HG03342 (cell line): Measurements from ENCODE around the gene SLC66A2.

ENCODE experiments used
- ATAC-seq: cut with Tn5 transposase; IDR thresholded peaks from one replicate; pipeline ENCODE4 v1.9.1; 2021; ENCODE audit warnings: mild to moderate bottlenecking, moderate library complexity; ENCODE audit not compliant: unreplicated experiment

Gene SLC66A2

DNA sequence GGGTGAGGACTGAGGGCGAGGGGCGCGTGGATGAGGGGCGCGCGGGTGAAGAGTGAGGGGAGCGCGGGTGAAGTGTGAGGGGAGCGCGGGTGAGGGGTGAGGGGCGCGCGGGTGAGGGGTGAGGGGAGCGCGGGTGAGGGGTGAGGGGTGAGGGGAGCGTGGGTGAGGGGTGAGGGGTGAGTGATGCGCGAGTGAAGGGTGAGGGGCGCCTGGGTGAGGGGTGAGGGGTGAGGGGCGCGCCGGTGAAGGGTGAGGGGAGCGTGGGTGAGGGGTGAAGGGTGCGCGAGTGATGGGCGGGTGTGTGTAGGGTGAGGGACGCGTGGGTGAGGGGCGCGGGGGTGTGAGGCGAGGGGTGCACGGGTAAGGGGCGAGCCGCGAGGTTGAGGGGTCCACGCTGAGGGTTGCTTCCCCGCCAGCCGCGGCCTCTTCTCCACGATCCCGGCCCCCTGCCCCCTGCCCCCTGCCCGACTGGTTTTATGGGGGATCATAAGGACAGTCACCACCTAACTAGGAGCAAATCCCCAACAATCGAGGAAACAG is 1.1 kb upstream of the SLC66A2 start:
- ATAC-seq: no peak

DNA sequence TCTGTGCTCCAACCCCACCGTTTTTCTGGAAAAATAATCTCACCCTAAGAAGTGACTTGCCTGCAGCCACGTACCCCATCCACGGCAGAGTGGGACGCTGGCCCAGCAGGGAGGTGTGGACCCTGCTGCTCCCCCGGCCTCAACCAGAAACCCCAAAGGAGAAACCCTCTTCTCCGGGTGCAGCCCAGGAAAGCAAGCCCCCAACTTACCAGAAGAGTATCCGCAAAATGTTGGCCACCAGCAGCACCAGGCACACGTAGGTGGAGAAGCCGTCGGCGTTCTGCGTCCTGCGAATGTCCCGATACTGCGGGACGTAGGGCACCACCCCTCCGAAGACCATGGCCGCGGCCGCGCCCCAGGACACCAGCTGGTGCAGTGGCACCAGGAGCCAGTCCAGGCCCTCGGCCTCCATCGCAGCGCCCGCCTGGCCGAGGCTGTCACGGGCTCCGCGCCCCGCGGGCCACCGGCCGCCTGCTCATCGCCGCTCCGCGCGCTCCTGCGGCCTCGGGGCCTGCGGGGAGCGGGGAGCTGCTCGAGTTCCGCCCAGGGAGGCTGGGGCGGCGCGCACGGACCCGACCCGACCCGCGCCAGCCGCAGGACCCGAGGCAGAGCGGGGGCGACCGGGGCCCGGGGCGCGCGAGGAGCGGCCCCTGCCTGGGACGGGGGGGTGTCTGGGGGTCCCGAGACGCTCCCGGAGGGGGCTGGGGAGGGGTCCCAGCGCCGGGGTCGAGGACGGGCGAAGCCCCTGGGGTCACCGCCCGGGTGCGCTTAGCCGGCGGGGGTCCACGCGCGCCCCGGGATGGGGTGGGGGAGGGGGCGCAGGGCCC is 725 bp downstream of the SLC66A2 start:
- ATAC-seq: no peak

DNA sequence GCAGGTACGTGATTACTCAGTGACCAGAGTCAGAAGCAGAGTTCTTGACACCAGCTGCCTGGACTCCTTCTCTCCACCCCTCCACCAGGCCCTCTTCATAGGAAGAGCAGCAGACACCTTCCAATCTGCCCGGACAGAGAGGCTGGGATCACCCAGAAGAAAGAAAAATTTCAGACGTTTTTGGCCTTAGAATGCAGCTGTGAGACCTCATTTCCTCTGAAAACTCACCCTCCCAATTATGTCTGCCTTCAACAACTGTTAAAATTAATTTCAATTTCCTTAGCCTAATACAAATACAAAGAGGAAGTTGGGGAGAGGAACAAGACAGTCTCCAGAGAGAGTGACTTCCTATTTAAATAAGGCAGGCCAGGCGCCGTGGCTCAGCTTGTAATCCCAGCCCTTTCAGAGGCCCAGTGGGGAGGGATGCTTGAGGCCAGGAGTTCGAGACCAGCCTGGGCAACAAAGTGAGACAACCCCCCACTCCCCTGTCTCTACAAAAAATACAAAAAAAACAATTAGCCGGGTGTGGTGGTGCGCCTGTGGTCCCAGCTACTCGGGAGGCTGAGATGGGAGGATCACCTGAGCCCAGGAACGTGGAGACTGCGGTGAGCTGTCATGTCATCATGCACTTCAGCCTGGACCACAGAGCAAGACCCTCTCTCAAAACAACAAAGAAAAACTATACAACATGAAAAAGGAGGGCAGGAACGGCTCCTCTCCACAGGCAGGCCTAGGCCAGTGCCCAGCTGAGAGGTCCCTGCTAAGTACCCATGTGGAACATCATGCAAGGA is 1.6 kb downstream of the SLC66A2 start:
- ATAC-seq: peak; percentile 25

DNA sequence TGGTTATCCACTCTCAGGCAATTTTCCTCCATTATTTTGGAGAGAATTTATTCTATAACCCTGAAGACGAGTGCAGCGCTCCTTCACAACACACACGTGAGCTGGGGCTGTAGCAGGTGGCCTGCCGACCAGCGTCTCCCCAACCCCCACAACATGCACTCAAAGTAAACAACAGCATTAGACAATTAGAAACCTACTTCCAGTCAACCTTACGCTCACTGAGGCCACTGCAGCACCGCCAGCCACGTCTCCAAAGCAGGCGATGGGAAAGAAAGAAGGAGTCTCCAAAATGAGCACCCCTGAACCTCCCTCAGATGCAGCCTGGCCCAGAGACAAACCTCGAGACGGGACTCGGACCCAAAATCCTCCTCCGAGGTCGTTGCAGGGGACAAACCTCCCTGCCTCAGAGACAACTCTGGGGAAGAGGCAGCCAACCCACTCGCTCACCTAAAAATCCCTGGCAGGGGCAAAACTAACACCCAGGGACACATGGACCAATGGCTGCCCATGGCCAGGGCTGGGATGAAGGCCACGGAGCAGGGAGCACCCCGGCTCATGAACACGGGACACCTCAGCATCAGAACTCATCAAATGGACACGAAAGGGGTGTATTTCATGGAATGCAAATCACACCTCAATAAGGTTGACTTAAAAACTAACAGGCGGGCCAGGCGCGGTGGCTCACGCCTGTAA is 2.6 kb downstream of the SLC66A2 start:
- no peak for ATAC-seq

DNA sequence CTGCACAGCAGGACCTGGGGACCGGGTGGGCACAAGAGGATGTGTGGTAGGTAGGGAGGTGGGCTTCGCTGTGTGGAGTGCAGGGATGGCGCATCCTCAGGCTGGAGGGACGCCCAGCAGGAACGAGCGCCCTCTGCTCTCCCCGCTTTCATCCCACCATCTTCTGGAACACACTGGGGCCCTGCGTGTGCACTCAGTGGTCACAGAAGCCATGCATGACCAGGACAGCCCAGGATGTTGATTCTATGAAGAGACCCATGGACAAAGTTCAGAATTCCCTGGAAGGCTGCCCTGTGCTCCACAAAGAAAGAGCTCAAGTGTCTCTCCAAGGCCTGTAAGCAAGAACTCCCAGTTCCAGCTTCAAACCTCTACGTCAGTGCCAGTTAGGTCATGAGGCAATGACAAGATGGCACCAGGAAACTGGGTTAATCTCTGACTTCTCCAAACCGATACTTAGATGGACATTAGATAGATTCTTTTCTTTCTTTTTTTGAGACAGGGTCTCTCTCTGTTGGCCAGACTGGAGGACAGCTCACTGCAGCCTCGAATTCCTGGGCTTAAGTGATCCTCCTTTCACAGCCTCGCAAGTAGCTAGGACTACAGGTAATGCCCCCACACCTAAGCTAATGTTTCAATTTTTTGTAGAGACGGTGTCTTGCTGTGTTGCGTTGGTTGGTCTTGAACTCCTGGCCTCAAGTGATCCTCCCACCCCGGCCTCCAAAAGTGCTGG is 3.4 kb downstream of the SLC66A2 start:
- no peak for ATAC-seq

DNA sequence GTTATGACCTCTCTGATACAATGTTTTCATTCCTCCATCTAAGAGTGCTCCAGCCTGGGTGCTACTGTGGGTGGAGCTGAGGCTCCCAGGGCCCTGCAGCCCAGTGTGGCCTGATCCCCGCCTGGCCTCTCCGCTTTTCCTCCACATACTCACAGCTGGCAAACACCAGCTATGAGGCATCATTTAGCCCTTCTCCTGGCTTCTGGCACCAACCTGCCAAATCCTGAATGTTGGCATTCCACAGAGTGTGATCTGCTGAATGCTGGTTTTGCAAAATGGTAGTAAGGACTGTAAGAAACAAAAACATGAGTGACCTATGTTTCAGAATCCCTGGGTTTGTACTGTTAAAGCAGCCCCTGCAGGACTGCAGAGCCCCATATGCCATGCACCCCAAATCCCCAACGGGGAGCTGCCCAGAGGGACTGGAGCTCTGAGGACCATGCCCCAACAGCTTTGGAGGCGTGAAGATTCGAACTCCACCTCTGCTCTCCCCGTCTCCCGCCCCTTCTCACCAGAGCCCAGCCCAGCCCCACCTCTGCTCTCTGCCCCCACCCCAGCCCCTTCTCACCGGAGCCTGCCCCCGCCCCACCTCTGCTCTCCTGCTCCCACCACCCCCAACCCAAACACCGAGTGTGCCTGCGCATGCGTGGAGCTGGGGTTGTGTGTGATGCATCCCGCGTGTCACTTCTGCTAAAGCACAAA is 4.2 kb downstream of the SLC66A2 start:
- no peak for ATAC-seq

DNA sequence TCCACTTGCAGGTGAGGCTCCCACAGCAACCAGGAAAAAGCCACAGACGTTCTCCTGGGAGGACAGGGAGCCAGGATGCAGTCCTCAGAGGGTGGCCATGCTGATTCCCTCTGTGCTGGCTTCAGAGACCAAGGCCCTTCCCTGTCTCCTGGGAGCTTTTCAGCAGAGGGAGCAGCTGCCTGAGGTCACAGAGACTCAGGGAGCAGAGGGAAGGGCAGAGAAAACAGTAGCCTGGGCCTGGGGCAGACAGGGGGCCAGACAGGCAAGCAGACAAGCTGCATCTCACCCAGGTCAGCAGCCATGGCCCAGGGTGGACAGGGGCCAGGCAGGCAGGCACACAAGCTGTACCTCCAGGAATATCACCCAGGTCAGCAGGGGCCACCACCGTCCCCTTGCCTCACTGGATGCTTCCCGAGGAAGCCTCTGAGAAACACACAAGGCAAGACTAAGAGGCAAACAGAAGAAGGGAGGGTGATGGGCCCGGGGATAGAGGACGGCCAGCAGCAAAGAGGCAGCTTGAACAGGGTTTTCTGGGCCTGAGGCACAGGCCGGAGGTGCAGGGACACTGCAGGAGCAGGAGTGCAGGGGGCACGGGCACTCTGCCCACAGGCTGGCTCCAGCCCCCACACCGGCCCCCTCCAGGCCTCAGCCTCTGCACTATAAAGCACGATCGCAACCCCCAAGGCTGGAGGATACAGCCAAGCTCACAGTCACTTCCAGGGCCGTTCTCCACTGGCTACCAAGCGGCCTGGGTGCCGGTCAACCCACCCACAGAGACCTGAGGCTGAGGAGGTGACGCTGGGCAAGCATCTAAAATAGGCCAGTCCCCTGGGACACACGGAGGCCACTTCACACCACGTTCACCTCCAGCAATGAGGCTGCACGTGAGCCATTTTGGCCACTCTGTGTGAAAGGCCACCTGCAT is 6.1 kb downstream of the SLC66A2 start:
- no peak for ATAC-seq

DNA sequence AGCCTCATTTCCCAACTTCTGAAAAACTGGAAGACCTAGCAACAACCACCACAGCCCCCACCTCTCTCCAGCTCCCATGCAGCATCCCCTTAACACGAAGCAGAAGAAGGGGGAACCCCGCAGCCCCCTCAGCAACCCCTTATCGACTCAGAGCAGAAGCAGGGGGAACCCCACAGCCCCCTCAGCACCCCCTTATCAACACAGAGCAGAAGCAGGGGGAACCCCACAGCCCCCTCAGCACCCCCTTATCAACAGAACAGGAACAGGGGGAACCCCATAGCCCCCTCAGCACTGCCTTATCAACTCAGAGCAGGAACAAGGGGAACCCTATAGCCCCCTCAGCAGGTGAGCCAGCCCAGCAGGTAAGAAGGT is 6.7 kb downstream of the SLC66A2 start:
- ATAC-seq: no peak

DNA sequence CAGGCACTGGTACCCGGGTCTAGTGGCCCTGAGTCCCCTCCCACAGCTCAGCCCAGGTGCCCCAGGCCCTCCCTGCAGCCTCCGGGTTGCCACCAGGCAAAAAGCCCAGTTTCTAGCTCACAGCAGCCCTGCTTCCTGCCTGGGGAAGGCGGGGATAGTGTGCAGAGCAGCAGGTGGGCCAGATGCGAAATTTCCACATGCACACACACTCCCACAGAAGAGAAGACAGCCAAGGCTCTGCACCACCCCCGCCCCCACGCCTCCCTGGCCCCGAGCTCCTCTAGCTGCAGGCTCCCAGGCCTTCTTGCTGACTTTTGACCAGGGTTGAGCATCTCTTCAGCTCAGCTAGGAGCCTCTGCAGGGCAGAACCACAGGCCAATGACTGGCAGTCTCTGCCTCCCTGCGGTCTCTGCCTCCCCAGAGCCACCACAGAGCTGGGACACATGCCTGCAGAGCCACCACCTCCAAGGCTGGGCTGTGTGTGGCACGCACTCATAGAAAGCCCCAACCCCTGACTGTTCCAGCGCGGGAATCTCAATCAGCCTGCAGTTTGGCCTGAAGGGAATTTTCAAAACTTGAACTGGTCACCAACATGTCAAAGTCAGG is 7.2 kb downstream of the SLC66A2 start:
- peak; percentile 30 for ATAC-seq

DNA sequence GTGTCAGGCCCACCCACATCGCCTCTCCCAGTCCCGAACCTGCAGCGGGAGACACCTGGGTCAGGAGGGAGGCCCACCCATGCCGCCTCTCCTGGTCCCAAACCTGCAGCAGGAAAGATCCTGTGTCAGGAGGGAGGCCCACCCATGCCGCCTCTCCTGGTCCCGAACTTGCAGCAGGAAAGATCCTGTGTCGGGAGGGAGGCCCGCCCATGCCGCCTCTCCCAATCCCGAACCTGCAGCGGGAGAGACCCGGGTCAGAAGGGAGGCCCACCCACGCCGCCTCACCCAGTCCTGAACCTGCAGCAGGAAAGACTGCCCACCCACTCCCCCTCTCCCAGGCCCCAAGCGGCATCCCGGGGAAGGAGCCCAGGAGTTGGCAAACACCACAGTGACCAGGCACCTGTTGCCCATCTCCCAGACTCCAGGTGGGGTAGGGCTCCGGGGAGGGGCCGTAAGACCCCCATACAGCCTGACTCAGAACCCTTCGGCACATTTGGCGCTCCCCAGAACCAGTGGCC is 7.8 kb downstream of the SLC66A2 start:
- no peak for ATAC-seq

DNA sequence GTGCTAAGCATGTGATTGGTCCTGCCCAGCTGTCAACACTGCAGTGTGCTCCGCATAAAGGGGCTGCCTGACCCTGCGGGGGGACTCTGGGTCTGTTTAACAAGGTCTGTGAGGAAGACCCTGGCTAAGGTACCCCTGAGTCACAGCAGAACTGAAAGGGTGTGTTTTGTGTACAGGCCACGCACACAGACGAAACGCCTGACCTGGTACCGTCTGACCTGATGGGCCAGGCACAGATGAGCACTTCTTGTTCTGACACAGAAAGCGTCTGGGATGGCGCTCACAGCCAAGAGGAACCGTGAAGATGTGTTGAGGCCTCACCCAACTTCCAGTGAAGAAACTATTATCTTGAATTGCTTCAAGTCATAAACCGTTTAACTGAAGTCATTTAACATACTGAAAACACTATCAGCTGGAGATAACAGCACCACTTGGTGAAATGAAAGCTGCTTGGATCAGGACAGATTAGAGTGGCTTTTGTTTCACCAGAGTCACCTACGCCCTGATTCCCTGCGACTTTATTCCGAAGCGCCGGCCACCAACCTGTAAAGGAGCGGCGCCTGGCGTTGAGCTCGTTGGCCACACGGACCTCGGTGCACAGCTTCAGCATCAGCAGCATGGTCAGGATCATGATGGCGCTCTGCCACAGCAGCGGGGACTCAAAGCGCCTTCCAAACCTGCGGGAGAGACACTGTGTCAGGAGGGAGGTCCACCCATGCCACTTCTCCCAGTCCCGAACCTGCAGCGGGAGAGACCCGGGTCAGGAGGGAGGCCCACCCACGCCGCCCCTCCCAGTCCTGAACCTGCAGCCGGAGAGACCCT is 8.5 kb downstream of the SLC66A2 start:
- no peak for ATAC-seq

DNA sequence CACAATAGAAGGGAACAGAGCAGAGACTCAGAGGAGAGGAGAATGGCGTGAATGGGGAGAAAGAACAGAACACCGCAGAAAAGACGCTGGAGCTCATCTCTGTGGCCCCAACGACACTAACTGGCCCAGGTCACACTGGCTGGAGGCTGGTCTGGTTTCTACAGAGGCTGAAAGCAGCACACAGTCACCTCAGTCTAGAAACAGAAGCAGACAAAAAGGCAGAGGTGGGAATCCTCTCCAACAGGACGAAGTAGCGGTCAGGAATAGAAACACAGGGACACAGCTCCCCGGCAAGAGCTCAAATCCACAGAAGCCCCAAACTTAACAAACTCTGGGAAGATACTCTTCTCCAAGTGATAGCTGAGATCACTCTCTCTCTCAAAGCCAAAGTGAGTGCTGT is 9.2 kb downstream of the SLC66A2 start:
- no peak for ATAC-seq

DNA sequence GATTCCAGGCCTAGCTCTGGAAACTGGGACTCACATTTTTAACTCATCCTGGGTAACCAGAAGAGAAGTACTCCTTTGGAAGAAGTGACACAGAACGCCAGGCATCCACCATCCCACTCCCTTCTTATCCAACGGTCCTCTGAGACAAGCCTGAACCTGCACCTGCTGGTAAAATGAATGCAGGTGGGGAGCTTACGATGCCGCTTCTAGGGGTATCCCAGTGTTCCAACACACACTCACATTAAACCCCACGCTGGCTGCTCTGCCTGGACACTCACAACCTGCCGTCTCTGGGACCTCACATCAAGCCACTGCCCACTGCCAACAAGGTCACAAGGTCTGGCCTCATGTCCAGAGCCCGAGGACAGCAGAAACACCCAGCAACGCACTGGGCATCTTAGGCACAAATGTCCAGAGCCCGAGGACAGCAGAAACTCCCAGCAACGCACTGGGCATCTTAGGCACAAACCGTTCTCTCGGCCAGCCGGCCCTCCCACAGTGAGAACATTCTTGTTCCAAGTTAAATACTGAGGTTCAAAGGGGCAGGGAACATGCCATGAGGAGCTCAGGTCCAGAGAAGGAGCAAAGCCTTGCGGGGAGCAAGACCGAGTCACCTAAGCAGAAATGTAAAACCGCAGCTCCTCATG is 9.9 kb downstream of the SLC66A2 start:
- ATAC-seq: no peak

DNA sequence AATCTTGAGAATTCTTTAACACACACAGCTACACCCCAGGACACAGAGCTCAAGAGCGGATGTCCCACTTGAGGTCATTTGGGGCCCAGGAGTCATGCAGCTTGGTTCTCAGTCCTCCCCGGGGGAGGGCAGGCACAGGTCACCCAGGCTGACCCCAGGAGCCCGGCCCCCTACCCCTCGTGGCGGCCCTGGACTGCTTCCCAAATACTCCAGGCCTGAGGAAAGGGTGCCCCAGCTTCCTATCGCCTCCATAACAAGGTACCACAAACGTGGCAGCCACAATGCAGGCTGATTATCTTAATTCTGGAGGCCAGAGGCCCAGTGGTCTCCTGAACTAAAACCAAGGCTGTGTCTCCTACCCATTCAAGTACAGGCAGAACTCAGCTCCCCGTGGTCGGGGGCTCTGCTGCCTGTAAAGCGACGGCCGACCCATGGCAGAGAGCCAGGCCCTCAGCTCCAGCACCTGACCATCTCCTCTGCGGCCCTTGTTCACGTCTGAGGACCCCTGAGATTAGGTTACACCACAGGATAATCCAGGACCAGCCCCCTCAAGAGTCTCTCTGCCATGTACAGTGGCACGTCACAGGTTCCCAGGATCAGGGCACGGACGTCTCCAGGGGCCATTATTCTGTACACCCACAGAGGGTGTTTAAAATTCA is 10.5 kb downstream of the SLC66A2 start:
- no peak for ATAC-seq

DNA sequence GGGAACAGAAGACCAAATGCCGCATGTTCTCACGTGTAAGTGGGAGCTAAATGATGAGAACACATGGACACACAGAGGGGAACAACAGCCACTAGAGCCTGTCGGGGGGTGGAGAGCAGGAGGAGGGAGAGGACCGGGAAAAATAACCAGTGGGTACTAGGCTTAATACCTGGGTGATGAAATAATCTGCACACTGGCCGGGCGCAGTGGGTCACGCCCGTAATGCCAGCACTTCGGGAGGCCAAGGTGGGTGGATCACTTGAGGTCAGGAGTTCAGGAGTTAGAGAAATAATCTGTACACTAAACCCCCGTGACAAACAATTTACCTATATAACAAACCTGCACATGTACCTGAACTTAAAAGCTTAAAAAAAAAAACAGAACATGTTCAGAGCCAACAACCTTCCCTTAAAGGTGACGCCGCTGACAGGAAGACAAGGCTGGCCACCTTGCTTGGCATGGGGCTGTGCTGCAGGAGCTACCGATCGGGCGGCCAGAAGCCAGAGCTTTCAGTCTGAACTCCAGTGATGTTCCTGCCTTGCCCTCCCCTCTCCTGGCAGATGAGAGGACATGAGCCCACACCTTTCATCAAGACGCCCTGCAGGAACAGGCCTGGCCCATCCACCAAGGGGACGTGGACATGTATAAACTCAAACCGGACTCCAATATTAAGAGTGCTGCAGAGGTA is 11.2 kb downstream of the SLC66A2 start:
- no peak for ATAC-seq

DNA sequence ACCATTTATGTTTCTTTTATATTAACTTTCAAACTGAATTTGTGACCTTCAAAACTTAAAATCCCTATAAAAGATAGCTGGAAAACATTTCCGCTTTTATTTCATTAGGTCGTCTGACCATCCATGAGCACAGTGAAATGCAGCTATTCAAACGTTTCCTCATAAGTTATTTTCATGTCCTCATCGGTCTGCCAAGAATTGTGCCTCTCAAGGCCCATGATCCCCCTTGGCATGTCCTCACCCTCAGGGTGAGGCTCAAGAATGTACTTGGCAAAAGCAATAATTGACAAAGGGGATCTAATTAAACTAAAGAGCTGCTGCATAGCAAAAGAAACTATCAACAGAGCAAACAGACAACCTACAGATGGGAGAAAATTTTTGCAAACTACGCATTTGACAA is 12.4 kb downstream of the SLC66A2 start:
- ATAC-seq: no peak
